Sciatic nerve (tissue), 2 donors: ENCODE data around the gene KCNT1. TPM values are rescaled to one million over a fixed set of nuclear protein-coding genes. Genes with fewer than 3 reads are reported as not detected.
"Not testable (repeated sequence)": the region's sequence is repeated elsewhere in the genome, so short reads cannot be mapped to it uniquely, and the experiment has no call there.

ENCODE experiments used
- ATAC-seq: fragments of 200-7000 bp; cut with Tn5 transposase; one replicate; pipeline ENCODE4 v1.9.1; 2020; ENCODE audit warnings: mild to moderate bottlenecking, moderate library complexity
- DNase-seq: peaks from one replicate; pipeline ENCODE4 v3.0.0-alpha.2; 2020; ENCODE audit warnings: low spot score
- intact Hi-C: fragments of 100-400 bp; cut with DNase I; formaldehyde crosslinking; loops from one replicate; pipeline ENCODE4 v1.14.2; 2022
- total RNA-seq: library from RNA; stranded (reverse); fragmentation: NEBNext Ultra II Directional; extraction: Animal tissue kit (Norgen Biotek cat#: 25700); gene quantifications from one replicate; pipeline ENCODE4 v1.2.1, GENCODE V29; 2021
- donor health status: DM: no; HTN: no; CAD: no.
- donor health status: DM: no; HTN: no; CAD: no.

KCNT1 gene
- 0.53 TPM for total RNA-seq

DNA sequence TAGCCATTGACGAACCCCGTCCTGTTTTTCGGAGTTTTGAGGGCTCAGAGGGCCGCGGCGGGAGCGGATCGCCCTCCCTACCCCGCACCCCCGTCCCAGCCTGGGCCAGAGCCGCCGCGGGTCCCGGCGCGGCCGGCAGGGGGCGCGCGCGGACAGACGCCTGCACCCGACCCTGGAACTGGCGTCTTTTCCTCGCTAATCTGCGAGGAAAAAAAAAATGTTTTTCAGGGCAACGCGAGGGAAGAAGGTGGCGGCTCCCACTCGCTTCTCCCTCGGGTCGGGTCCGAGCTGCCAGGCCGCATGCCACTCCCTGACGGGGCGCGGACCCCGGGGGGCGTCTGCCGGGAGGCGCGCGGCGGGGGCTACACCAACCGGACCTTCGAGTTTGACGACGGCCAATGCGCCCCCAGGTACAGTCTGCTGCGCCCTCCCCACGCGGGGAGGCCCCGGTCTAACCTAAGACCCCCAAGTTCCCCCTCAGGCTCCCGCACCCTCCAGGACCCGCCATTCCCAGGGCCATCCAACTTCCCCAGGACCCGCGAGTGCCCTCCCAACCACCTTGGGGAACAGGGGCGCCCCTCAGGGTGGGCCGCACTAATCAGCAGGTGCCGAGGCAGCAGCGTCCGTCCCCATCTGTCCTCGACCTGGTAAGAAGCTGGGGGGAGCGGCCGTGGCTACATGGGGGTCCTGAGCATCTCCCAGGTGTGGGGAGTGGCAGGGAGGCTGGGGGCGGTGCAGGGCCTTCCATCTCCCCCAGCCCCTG, at the start of gene KCNT1:
TSS of gene KCNT1 (plus strand) at position 227 of the 763 bp plus-strand sequence. CDS start at position 301, 74 bp downstream.
- intact Hi-C loops = no loop called here
- DNase-seq (no peak), ATAC-seq (peak; percentile 57)

DNA sequence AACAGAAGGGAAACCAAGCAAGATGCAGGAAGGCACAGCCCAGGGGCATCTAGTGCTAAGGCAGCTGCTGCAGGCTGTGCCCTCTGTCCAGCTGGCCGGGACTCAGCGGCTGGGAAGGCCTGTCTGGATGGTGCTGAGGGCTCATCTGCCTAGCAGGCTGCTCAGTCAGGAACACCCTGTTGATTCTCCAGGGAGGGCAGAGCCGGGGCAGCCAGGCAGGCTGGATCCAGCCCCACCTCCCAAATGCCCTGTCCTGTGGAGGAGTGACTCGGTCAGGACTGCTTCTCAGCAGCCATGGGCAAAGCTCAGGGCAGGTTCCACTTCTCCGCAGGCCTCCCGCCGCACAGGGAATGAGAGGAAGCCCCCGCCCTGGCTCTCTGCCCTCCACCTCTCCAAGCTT, 46.7 kb upstream of the KCNT1 start:
- ATAC-seq (no peak), DNase-seq (no peak)
- intact Hi-C loops = no loop called here

DNA sequence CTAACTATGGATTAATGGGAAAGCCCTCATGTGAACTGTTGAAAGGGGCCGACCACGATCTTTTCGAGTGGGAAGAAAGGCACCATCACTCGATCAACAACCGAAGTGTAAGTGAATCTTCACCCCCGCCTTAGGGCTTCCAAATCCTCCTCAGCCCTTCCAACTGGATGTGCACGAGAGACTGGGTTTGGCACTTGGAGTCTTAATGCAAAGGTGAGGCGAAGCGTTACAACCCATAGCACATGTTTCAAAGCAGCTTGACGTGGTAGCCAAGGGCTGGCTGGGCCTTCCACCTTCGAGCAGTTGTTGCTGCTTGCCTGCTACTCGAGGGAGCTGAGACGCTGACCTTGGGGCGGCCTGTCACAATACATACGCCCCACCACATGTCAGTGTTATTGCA, 44.6 kb upstream of the KCNT1 start:
- ATAC-seq = no peak
- DNase-seq = no peak
- intact Hi-C loops = no loop called here

DNA sequence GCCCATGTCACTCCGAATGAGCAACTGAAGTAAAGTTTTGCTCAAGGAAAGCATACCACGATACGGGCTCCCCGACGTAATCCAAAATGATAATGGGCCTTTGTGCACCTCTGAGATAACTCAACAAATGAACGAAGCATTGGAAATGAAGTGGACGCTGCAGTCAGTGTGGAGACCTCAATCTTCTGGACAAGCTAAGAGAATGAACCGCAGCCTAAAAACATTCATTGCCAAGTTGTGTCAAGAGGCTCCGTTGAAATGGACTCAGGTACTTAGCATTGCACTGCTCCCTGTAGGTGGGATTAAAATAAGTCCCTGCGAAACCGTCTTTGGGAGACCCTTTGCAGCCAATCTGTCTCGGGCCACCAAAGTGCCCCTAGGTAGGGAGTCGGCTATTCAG, 42.7 kb upstream of the KCNT1 start:
- no peak for DNase-seq
- intact Hi-C loops = no loop called here
- no peak for ATAC-seq

DNA sequence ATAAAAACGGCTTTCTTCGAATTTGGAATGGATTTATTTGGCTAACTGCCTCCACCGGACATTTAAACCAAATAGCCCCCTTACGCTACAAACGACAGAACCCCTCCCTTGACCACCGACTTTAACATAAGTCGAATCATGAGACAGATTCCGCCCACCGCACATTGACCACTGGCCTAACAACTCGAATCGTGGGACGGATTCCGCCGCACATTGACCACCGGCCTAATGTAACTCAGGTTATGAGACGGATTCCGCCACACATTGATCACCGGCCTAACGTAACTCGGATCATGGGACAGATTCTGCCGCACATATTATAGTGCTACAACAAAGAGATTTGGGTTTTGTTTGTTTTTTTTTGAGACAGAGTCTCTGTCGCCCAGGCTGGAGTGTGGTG, 41.6 kb upstream of the KCNT1 start:
- intact Hi-C loops = no loop called here
- DNase-seq = no peak
- ATAC-seq = no peak

DNA sequence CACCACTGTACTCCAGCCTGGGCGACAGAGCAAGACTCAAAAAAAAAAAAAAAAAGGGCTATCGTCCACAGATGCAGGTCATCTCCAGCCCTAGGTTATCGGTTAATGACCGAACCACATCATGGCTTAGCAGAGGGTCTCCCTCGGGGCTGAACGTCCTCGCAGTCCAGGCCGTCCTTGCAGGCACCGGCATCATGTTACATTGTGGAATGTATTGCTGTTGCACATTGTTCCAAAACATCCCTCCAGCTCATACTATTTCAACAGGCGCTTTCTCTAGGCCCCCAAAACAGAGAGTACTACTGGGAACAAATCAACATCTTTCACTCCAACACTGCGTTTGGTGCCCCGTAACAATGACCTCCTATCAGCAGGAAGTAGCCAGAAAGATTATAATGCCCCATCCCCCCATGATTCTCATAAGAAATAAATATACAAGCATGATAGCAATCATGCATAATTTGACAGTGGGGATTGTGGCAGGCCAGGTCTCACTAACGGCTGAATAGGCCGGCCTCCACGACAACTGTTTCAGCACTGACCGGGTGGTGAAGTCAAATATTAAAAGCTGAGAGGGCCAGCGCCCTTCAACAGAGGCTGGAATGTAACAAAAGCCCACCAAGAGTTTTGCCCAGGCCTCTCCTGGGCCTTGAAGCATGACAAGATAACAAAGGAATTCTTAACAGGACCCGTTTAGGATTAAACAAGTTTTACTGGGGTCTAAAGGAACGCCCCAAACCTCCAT, 40.0 kb upstream of the KCNT1 start:
- intact Hi-C loops = no loop called here
- DNase-seq = no peak

DNA sequence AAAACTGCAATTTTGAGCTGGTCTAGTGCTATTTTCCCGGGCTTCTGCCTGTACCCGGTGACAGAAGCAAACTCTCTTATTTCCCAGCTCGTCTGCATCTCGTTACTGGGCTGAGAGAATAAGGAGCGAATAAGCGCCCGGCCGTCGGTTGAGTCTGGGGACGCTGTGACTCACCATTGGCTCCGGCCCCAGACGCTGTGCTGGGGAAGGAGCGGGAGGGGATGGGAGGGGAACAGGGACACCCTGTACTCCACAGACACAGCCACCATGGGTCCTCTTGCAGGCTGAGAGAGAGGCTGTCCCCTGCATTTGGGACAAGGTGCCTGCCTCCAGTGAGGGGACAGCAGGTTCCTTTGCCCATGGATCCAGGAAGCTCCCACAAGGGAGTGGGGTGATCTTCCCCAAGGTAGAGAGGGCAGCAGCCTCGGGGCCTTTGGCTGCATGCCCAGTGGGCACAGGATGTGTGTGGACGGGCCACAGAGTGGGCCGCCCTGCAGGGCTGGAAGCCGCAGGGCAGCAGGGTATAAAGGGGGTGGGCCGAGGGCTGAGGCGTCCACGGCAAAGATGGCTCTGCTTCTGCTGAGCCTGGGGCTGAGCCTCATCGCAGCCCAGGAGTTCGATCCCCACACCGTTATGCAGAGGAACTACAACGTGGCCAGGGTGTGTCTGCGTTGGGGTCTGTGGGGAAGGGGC, 39.1 kb upstream of the KCNT1 start, which contains the start of gene LCN9:
TSS of gene LCN9 (plus strand) at position 552 of the 693 bp plus-strand sequence. CDS start at position 565, 13 bp downstream.
- ATAC-seq = no peak
- intact Hi-C loops = no loop called here
- DNase-seq = no peak

More for the DNA sequence above, 40.0 kb upstream of the KCNT1 start:
- no peak for ATAC-seq

DNA sequence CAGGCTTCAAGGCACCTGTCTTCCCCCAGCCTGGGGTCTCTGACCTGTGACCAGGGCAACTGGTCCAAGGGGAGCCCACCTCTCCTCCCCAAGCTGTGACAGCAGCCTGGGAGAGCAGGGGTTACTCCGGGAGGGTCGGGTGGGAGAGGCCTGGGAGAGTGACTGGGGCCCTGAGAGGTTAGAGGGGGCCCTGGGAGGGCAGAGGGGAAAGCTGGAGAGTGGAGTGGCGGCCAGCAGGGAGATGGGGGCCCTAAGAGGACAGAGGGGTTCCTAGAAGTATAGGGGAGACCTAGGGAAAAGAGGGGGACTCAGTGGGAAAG, 38.6 kb upstream of the KCNT1 start:
- intact Hi-C loops = no loop called here
- ATAC-seq (no peak), DNase-seq (no peak)

DNA sequence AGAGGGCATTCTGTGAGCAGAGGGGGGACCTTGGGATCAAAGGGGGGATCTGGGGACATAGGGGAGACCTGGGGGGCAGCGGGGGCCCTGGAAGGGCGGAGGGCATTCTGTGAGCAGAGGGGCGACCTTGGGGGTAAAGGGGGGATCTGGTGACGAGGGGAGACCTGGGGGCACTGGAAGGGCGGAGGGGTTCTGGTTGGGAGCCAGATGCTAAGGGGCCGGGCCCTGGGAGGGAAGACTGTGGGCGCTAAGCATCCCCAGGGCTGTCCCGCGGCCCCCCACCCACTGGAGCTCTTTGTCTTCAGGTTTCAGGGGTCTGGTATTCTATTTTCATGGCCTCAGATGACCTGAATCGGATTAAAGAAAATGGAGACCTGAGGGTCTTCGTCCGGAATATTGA, 38.1 kb upstream of the KCNT1 start:
- intact Hi-C loops = no loop called here
- DNase-seq (no peak), ATAC-seq (no peak)

- DNase-seq (no peak), ATAC-seq (no peak)
- intact Hi-C loops = no loop called here
These were observed 37.7 kb upstream of the KCNT1 start for GRCh38 chr9:135664266-135664665.

DNA sequence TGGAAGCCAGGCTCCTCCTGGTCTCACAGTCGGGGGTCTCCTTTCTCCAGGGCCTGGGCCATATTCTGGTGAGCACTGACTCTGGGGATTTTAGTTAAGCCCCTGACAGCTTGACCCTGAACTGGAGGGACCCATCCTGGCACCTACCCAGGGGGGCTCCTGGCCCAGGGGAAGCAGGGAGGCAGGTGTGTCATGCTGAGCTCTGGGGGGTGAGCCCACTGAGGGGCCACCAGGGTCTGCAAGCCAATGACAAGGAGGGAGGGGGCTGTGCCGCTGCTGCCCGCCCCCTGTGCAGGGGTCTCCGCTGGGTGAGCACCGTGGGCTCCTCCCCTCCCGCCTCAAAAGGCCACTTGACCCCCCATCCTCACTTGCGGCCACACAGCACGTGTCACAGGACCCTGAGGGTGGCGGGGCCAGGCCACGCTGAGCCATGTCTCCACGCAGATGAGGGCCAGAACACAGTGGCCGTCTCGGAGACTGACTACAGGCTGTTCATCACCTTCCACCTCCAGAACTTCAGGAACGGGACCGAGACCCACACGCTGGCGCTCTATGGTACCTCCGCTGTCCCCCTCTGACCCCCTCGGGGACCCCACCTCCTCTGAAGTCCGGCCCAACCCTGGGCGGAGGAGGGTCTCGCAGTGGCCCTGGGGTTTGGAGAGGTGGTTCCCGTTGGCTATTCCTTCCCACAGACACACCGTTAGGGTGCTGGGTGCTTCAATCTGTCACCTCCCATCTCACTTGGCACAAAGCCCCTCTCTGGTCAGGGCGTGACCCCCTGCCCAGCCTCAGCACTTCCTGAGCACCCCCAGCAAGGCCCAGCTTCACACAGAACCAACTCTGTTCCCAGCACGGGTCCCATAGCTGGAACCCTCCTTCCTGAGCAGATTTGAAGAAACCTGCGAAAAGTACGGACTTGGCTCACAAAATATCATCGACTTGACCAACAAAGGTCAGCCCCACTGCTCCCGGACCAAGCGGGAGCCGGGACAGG, 36.9 kb upstream of the KCNT1 start:
- DNase-seq (no peak), ATAC-seq (no peak)
- intact Hi-C loops = no loop called here

DNA sequence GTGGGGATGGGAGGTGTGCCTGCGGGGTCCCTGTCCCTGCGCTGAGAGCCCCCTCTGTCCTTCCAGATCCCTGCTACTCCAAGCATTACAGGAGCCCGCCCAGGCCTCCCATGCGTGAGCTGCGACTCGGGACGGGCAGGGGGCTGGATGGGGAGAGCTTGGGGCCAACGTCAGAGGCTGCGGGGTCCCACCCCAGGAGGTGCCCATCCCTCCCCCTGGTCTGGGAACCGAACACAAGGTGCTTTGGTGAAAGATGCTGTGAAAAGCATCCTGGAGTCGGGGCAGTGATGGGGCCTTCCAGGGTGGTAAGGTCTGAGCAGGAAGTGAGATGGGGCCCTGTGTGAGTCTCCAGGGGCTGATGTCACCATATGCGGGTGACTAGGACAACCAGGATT, 36.2 kb upstream of the KCNT1 start:
- intact Hi-C loops = no loop called here

GRCh38 chr9:135666534-135667462, 35.2 kb upstream of the KCNT1 start:
- intact Hi-C loops = no loop called here
- no peak for ATAC-seq
- DNase-seq = no peak

More for the DNA sequence above, 36.2 kb upstream of the KCNT1 start:
- DNase-seq (no peak), ATAC-seq (no peak)

DNA sequence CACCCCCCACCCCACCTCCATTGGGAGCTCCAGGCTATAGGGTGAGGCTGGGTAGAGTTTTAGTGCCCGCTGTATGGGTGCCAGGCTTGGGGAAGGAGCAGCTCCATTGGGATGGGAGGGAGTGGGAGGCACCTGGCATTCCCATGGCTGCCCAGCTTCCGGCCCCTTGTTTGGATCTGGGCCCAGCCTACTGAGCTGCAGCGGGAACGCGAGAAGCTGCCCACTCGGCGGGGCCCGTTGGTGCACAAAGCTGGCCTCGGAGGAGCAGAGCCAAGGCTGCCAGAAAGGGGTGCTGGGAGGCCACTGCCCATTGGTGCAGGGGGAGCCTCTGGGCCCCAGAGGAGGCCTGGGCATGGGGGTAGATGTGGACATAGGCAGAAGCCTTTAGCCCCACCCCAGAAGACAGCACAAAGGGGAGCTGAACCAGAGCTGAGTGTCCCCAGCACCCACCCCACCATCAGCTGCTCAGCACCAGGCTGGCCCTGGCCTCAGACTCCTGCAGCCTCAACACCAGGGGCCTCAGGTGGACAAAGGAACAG, 34.5 kb upstream of the KCNT1 start:
- DNase-seq (peak; percentile 40), ATAC-seq (no peak)
- intact Hi-C loops = no loop called here

DNA sequence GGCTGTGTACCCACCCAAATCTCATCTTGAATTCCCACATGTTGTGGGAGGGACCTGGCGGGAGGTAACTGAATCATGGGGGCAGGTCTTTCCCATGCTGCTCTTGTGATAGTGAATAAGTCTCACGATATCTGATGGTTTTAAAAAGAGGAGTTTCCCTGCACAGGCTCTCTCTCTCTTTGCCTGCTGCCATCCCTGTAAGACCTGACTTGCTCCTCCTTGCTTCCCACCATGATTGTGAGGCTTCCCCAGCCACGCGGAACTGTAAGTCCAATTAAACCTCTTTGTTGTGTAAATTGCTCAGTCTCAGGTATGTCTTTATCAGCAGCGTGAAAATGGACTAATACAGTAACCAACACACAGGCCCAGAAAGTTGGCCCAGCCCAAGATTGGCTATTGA, 33.0 kb upstream of the KCNT1 start:
- intact Hi-C loops, ATAC-seq: not testable (repeated sequence)
- DNase-seq = peak; percentile 15

- DNase-seq (peak; percentile 31), ATAC-seq (no peak)
- intact Hi-C loops = no loop called here
These were observed 32.2 kb upstream of the KCNT1 start for GRCh38 chr9:135669616-135670285.
